ENCODE results near the gene ERBB4. TPM values are rescaled to one million over a fixed set of nuclear protein-coding genes. Genes with fewer than 3 reads are reported as not detected.

The ERBB4 gene
- total RNA-seq, 1 donor from 2014 or later, result 22.6 TPM

DNA sequence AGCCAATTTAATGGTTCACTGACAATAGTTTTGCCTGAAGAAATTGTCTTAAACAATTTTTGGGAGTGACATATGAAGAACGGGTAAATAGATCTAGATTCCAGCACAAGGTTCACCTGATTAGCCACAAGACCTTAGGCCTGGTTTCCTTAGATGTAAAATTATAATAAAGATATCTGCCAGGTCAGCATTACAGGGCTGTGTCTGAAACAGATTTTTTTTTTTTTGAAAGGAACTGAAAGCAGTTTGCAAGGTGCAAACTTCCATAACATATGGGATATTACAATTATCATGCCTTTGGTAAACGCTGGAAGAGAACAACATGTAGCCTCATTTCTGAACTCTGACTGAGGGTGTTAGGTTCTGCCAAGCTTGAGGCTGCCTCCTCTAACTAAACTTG lies 599.4 kb downstream of the ERBB4 start:
- TF ChIP-seq, protein P1, sequence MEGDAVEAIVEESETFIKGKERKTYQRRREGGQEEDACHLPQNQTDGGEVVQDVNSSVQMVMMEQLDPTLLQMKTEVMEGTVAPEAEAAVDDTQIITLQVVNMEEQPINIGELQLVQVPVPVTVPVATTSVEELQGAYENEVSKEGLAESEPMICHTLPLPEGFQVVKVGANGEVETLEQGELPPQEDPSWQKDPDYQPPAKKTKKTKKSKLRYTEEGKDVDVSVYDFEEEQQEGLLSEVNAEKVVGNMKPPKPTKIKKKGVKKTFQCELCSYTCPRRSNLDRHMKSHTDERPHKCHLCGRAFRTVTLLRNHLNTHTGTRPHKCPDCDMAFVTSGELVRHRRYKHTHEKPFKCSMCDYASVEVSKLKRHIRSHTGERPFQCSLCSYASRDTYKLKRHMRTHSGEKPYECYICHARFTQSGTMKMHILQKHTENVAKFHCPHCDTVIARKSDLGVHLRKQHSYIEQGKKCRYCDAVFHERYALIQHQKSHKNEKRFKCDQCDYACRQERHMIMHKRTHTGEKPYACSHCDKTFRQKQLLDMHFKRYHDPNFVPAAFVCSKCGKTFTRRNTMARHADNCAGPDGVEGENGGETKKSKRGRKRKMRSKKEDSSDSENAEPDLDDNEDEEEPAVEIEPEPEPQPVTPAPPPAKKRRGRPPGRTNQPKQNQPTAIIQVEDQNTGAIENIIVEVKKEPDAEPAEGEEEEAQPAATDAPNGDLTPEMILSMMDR (IDR thresholded peaks at IDR 0.05), result no peak
- ATAC-seq, result no peak
- H3K4me1 ChIP-seq, result no peaks in the 10 kb centered on the region

DNA sequence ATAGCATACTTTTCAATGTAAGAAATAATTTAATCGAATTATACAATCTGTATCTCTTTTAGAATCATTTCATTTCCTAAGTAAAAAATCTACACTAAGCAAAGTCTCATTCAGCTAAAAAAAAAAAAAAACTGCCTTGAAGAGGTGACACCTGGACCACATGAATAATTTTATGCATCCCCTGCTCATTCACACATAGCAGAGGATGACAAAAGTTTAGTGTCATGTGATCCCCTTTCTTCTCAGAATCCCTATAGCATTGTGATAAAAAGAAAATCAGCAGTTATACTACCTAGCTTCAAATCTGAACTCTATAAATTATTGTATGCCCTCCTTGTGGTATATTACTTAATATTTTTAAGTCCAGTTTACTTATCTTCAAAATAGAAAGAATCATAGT lies 603.8 kb downstream of the ERBB4 start:
- Histone ChIP-seq H3K9me3 (no peaks in the 10 kb centered on the region), H3K4me1 (no peaks in the 10 kb centered on the region), H3K4me3 (no peak overlapping the region), H3K36me3 (no peaks in the 10 kb centered on the region), H3K27ac (no peak overlapping the region), H3K27me3 (no peaks in the 10 kb centered on the region)
- no peak for ATAC-seq
- DNase-seq, result no peak
- TF ChIP-seq, protein P1 (IDR thresholded peaks at IDR 0.05), result no peak
- intact Hi-C loops (cut with DNase I), result no loop called here

More for the DNA sequence above, 599.4 kb downstream of the ERBB4 start:
- Histone ChIP-seq H3K9me3 (no peaks in the 10 kb centered on the region), H3K27me3 (no peaks in the 10 kb centered on the region), H3K4me3 (no peak overlapping the region), H3K36me3 (no peaks in the 10 kb centered on the region), H3K27ac (no peak overlapping the region)
- DNase-seq, result no peak
- intact Hi-C loops (cut with DNase I), result no loop called here

DNA sequence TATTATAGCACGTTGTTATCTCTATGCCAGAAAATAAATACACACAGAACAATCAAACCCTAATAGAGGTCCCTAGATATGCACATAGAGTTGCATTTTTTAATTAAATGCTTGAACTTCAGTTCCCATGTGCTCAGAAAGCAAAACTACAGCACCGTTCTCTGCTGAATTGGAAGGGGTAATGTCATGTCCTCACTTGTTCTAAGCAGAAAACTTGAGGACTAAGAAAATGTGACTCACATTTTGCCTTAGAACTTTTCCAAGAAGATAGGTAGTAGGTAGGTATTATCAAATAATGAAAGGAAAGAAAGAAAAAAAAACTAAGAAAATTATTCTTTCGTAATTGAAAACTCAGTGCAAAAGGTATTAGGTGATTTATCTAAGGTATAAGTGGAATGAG lies 607.3 kb downstream of the ERBB4 start:
- TF ChIP-seq, protein P1 (IDR thresholded peaks at IDR 0.05), result no peak
- DNase-seq, result no peak
- ATAC-seq, result no peak
- intact Hi-C loops (cut with DNase I), result no loop called here
- no peaks in the 10 kb centered on the region for H3K4me1 ChIP-seq
- no peaks in the 10 kb centered on the region for H3K27me3 ChIP-seq
- no peaks in the 10 kb centered on the region for H3K9me3 ChIP-seq
- H3K36me3 ChIP-seq, result no peaks in the 10 kb centered on the region
- H3K27ac ChIP-seq, result no peak overlapping the region
- H3K4me3 ChIP-seq, result no peak overlapping the region

DNA sequence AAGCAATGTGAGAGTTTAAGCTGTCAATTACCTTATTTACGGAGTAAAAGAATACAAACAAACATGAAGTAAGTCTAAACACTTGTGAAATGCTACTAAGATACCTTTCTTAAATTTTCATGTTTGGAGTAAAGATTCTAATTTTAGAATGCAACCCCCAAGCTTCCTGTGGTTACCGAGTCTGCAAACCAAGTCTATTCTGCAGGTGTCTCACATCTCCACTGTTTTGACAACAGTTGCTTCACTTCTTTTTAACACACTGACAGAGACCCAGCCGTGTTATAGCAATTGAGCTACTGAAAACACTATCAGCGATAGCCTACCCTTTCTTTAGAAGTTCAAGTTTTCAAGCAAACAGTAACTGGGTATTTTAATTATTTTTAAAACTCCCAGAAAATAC lies 608.3 kb downstream of the ERBB4 start:
- intact Hi-C loops (cut with DNase I), result no loop called here
- H3K9me3 ChIP-seq, result no peaks in the 10 kb centered on the region
- H3K4me3 ChIP-seq, result no peak overlapping the region
- no peaks in the 10 kb centered on the region for H3K4me1 ChIP-seq
- TF ChIP-seq, protein P1 (IDR thresholded peaks at IDR 0.05), result no peak
- no peaks in the 10 kb centered on the region for H3K36me3 ChIP-seq
- DNase-seq (no peak), ATAC-seq (no peak)
- H3K27ac ChIP-seq, result no peak overlapping the region
- H3K27me3 ChIP-seq, result no peaks in the 10 kb centered on the region

DNA sequence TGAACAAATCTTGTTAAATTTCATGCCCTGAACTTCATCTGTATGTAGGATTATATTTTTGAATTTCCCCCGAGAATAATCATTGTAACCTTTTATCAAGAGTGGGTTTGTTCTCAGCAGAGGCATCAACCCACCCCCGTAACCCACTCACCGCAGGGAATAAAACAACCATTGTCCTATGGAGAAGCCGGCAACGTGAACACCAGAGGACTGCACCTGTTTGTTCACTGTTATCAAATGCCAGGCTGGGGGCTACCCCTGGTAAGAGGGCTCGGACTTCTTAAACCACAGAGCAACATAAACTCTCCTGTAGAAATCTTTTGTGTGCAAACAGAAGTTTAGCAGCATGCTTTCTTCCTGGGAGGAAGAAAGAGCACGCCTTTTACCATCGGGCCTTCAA lies 610.4 kb downstream of the ERBB4 start:
- Histone ChIP-seq H3K27me3 (no peaks in the 10 kb centered on the region), H3K4me1 (no peaks in the 10 kb centered on the region), H3K4me3 (no peak overlapping the region), H3K36me3 (no peaks in the 10 kb centered on the region), H3K9me3 (no peaks in the 10 kb centered on the region), H3K27ac (no peak overlapping the region)
- TF ChIP-seq, protein P1 (IDR thresholded peaks at IDR 0.05), result no peak
- ATAC-seq, result no peak
- intact Hi-C loops (cut with DNase I), result no loop called here
- no peak for DNase-seq

DNA sequence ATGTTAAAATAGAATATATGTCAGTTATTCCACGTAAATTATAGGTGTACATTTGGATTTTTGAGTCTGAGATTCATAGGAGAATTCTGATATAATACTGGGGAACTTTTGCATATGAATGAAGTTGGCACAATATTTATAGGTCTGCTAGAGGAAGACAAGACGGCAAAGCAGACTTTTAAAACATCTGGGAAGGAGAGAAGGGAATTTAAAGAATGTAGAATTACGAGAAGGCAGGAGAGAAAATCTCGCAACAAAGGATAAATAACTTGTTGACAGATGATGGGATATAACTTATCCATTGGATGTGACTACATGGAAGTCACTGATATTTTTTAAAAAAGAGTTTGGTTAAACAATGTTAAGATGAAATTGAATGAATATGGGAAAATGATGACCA lies 615.6 kb downstream of the ERBB4 start:
- Histone ChIP-seq H3K9me3 (no peaks in the 10 kb centered on the region), H3K4me3 (no peak overlapping the region), H3K27me3 (no peaks in the 10 kb centered on the region), H3K4me1 (no peaks in the 10 kb centered on the region), H3K36me3 (no peaks in the 10 kb centered on the region), H3K27ac (no peak overlapping the region)
- no peak for DNase-seq
- no peak for ATAC-seq
- TF ChIP-seq, protein P1 (IDR thresholded peaks at IDR 0.05), result no peak
- intact Hi-C loops (cut with DNase I), result no loop called here

All from upper lobe of right lung (tissue), 1 donor.